Activated naive CD8-positive, alpha-beta T cell (primary cell): Measurements from ENCODE around the gene LGALS3.
A peak's percentile ranks its signal among the peaks of the same experiment; 100 is the strongest.

Experiments used
- H3K27ac Mint-ChIP-seq: one replicate; pipeline ENCODE4 v1.8.0; 2021; ENCODE audit warnings: mixed read lengths
- H3K27me3 Mint-ChIP-seq: one replicate; pipeline ENCODE4 v1.8.0; 2021; ENCODE audit warnings: mixed read lengths
- H3K36me3 Mint-ChIP-seq: one replicate; pipeline ENCODE4 v1.8.0; 2021; ENCODE audit warnings: mixed read lengths
- H3K4me1 Mint-ChIP-seq: one replicate; pipeline ENCODE4 v1.8.0; 2021; ENCODE audit warnings: low read depth, mixed read lengths
- H3K4me3 Mint-ChIP-seq: one replicate; pipeline ENCODE4 v1.8.0; 2021; ENCODE audit warnings: mild to moderate bottlenecking, mixed read lengths
- H3K9me3 Mint-ChIP-seq: one replicate; pipeline ENCODE4 v1.8.0; 2021; ENCODE audit warnings: low read depth, mixed read lengths

Gene LGALS3

GRCh38 chr14:55122440-55122986 is 6.5 kb upstream of the LGALS3 start:
- Mint-ChIP-seq H3K36me3 (no peaks in the 10 kb centered on the region), H3K4me3 (no peak overlapping the region), H3K4me1 (peaks cover 5% of the 10 kb centered on the region), H3K9me3 (no peaks in the 10 kb centered on the region), H3K27ac (no peak overlapping the region), H3K27me3 (peaks cover 3% of the 10 kb centered on the region)

- no peaks in the 10 kb centered on the region for H3K9me3 Mint-ChIP-seq
- H3K4me1 Mint-ChIP-seq = peaks cover 3% of the 10 kb centered on the region
- H3K36me3 Mint-ChIP-seq = no peaks in the 10 kb centered on the region
- no peak overlapping the region for H3K4me3 Mint-ChIP-seq
- peaks cover 3% of the 10 kb centered on the region for H3K27me3 Mint-ChIP-seq
- no peak overlapping the region for H3K27ac Mint-ChIP-seq
These were observed 6.0 kb upstream of the LGALS3 start for GRCh38 chr14:55123101-55123500.

GRCh38 chr14:55123852-55124639 is 5.0 kb upstream of the LGALS3 start:
- Mint-ChIP-seq H3K27me3 (peaks cover 6% of the 10 kb centered on the region), H3K4me1 (peaks cover 5% of the 10 kb centered on the region), H3K36me3 (no peaks in the 10 kb centered on the region), H3K9me3 (no peaks in the 10 kb centered on the region), H3K4me3 (no peak overlapping the region), H3K27ac (no peak overlapping the region)

GRCh38 chr14:55124774-55125386 is 4.2 kb upstream of the LGALS3 start:
- Mint-ChIP-seq H3K36me3 (no peaks in the 10 kb centered on the region), H3K27ac (no peak overlapping the region), H3K4me3 (no peak overlapping the region), H3K4me1 (peaks cover 5% of the 10 kb centered on the region), H3K9me3 (no peaks in the 10 kb centered on the region), H3K27me3 (peaks cover 6% of the 10 kb centered on the region)

GRCh38 chr14:55125403-55125802 is 3.6 kb upstream of the LGALS3 start:
- Mint-ChIP-seq H3K36me3 (no peaks in the 10 kb centered on the region), H3K27me3 (peaks cover 9% of the 10 kb centered on the region), H3K27ac (no peak overlapping the region), H3K9me3 (no peaks in the 10 kb centered on the region), H3K4me3 (no peak overlapping the region), H3K4me1 (peaks cover 9% of the 10 kb centered on the region)

GRCh38 chr14:55126034-55126433 is 3.0 kb upstream of the LGALS3 start:
- Mint-ChIP-seq H3K4me3 (no peak overlapping the region), H3K27ac (no peak overlapping the region), H3K36me3 (no peaks in the 10 kb centered on the region), H3K4me1 (peaks cover 9% of the 10 kb centered on the region), H3K9me3 (no peaks in the 10 kb centered on the region), H3K27me3 (peaks cover 12% of the 10 kb centered on the region)

GRCh38 chr14:55126932-55127459 is 2.1 kb upstream of the LGALS3 start:
- Mint-ChIP-seq H3K4me3 (no peak overlapping the region), H3K36me3 (no peaks in the 10 kb centered on the region), H3K4me1 (peaks cover 9% of the 10 kb centered on the region), H3K9me3 (no peaks in the 10 kb centered on the region), H3K27ac (no peak overlapping the region), H3K27me3 (peaks cover 12% of the 10 kb centered on the region)

GRCh38 chr14:55127460-55127951 is 1.5 kb upstream of the LGALS3 start:
- Mint-ChIP-seq H3K9me3 (no peaks in the 10 kb centered on the region), H3K4me1 (peaks cover 9% of the 10 kb centered on the region), H3K4me3 (no peak overlapping the region), H3K36me3 (no peaks in the 10 kb centered on the region), H3K27me3 (peaks cover 12% of the 10 kb centered on the region), H3K27ac (no peak overlapping the region)

- Mint-ChIP-seq H3K27ac (no peak overlapping the region), H3K9me3 (no peaks in the 10 kb centered on the region), H3K4me1 (peaks cover 9% of the 10 kb centered on the region), H3K27me3 (peaks cover 12% of the 10 kb centered on the region), H3K36me3 (no peaks in the 10 kb centered on the region), H3K4me3 (peak overlapping the region; percentile 80)
These were observed 516 bp upstream of the LGALS3 start for GRCh38 chr14:55128386-55129085.

- H3K9me3 Mint-ChIP-seq = no peaks in the 10 kb centered on the region
- no peaks in the 10 kb centered on the region for H3K36me3 Mint-ChIP-seq
- H3K4me3 Mint-ChIP-seq = peak overlapping the region; percentile 65
- peaks cover 12% of the 10 kb centered on the region for H3K27me3 Mint-ChIP-seq
- H3K4me1 Mint-ChIP-seq = peaks cover 9% of the 10 kb centered on the region
- no peak overlapping the region for H3K27ac Mint-ChIP-seq
These were observed 560 bp downstream of the LGALS3 start for GRCh38 chr14:55129428-55130195.

- Mint-ChIP-seq H3K27me3 (peaks cover 12% of the 10 kb centered on the region), H3K9me3 (no peaks in the 10 kb centered on the region)
These were observed 1.1 kb downstream of the LGALS3 start for GRCh38 chr14:55130196-55130550.

GRCh38 chr14:55131370-55132137 is 2.5 kb downstream of the LGALS3 start:
- Mint-ChIP-seq H3K27ac (no peak overlapping the region), H3K27me3 (peaks cover 12% of the 10 kb centered on the region), H3K9me3 (no peaks in the 10 kb centered on the region), H3K4me1 (peaks cover 6% of the 10 kb centered on the region), H3K4me3 (no peak overlapping the region), H3K36me3 (no peaks in the 10 kb centered on the region)

More at GRCh38 chr14:55130196-55130550, 1.1 kb downstream of the LGALS3 start:
- Mint-ChIP-seq H3K4me3 (peak overlapping the region; percentile 65), H3K4me1 (peaks cover 9% of the 10 kb centered on the region), H3K36me3 (no peaks in the 10 kb centered on the region), H3K27ac (no peak overlapping the region)

- no peaks in the 10 kb centered on the region for H3K36me3 Mint-ChIP-seq
- no peak overlapping the region for H3K27ac Mint-ChIP-seq
- no peaks in the 10 kb centered on the region for H3K9me3 Mint-ChIP-seq
- H3K4me3 Mint-ChIP-seq = no peak overlapping the region
- H3K27me3 Mint-ChIP-seq = peaks cover 9% of the 10 kb centered on the region
- peaks cover 6% of the 10 kb centered on the region for H3K4me1 Mint-ChIP-seq
These were observed 4.4 kb downstream of the LGALS3 start for GRCh38 chr14:55133416-55133815.

- H3K36me3 Mint-ChIP-seq = no peaks in the 10 kb centered on the region
- H3K9me3 Mint-ChIP-seq = no peaks in the 10 kb centered on the region
- no peaks in the 10 kb centered on the region for H3K27me3 Mint-ChIP-seq
- no peak overlapping the region for H3K27ac Mint-ChIP-seq
- H3K4me1 Mint-ChIP-seq = no peaks in the 10 kb centered on the region
- H3K4me3 Mint-ChIP-seq = no peak overlapping the region
These were observed 7.2 kb downstream of the LGALS3 start for GRCh38 chr14:55136241-55136640.
